Keratinocyte (primary cell): ENCODE results near the gene HS6ST3. TPM values are rescaled to one million over a fixed set of nuclear protein-coding genes. Genes with fewer than 3 reads are reported as not detected.

ENCODE experiments used
- DNase-seq: peaks from one replicate; pipeline ENCODE4 v3.0.0-alpha.2; 2011; ENCODE audit warnings: low read depth, missing footprints, low spot score
- FAIRE-seq: peaks from 2 replicates; lab custom pipeline; 2011; peaks lifted over from hg19 to GRCh38; lab: Jason Lieb, UNC
- H2AFZ ChIP-seq: 2 replicates; pipeline ENCODE4 v1.6.0; 2012; ENCODE audit warnings: low read length, control low read depth, inconsistent platforms; ENCODE audit not compliant: control insufficient read depth
- H3K27ac ChIP-seq: 2 replicates; pipeline ENCODE4 v1.5.1; 2011; ENCODE audit warnings: low read length; ENCODE audit not compliant: control insufficient read depth, insufficient read depth
- H3K27me3 ChIP-seq: 3 replicates; pipeline ENCODE4 v1.6.0; 2011; ENCODE audit warnings: low read length; ENCODE audit not compliant: control insufficient read depth, insufficient read depth; ENCODE audit errors: extremely low read depth
- H3K36me3 ChIP-seq, 2 experiments: 2 replicates in 1 of 2; 3 replicates in 1 of 2; pipeline ENCODE4 v1.5.1; 2011; ENCODE audit warnings: low read length in 2 of 2, mild to moderate bottlenecking in 1 of 2; ENCODE audit not compliant: control insufficient read depth in 2 of 2, insufficient read depth in 2 of 2; ENCODE audit errors: extremely low read depth in 1 of 2
- H3K4me1 ChIP-seq: 3 replicates; pipeline ENCODE4 v1.5.1; 2011; ENCODE audit warnings: low read length; ENCODE audit not compliant: control insufficient read depth, insufficient read depth; ENCODE audit errors: extremely low read depth
- H3K4me2 ChIP-seq: 3 replicates; pipeline ENCODE4 v1.6.0; 2011; ENCODE audit warnings: low read depth, low read length; ENCODE audit not compliant: control insufficient read depth, insufficient read depth; ENCODE audit errors: extremely low read depth
- H3K4me3 ChIP-seq, 3 experiments: fragments of 200-600 bp in 1 of 3; sonication (generic) in 1 of 3; 2 replicates in 2 of 3; 3 replicates in 1 of 3; pipeline ENCODE4 v1.5.1; 2011 to 2016; ENCODE audit warnings: low read length in 3 of 3, mild to moderate bottlenecking in 3 of 3, control low read depth in 2 of 3, inconsistent platforms in 1 of 3, low read depth in 1 of 3, mixed read lengths in 1 of 3, mixed run types in 1 of 3, moderate library complexity in 1 of 3; ENCODE audit not compliant: control insufficient read depth in 2 of 3, insufficient read depth in 2 of 3; ENCODE audit errors: extremely low read depth in 1 of 3
- H3K79me2 ChIP-seq: 2 replicates; pipeline ENCODE4 v1.6.0; 2012; ENCODE audit warnings: low read length; ENCODE audit not compliant: control insufficient read depth, insufficient read depth
- H3K9ac ChIP-seq: 3 replicates; pipeline ENCODE4 v1.6.0; 2011; ENCODE audit warnings: low read length; ENCODE audit not compliant: control insufficient read depth, insufficient read depth; ENCODE audit errors: extremely low read depth
- H3K9me1 ChIP-seq: 3 replicates; pipeline ENCODE4 v1.6.0; 2011; ENCODE audit warnings: low read length; ENCODE audit not compliant: control insufficient read depth, insufficient read depth; ENCODE audit errors: extremely low read depth
- H3K9me3 ChIP-seq: 2 replicates; pipeline ENCODE4 v1.5.1; 2012; ENCODE audit warnings: low read depth, low read length; ENCODE audit not compliant: control insufficient read depth
- H4K20me1 ChIP-seq: 3 replicates; pipeline ENCODE4 v1.6.0; 2011; ENCODE audit warnings: low read length; ENCODE audit not compliant: control insufficient read depth, insufficient read depth; ENCODE audit errors: extremely low read depth
- CTCF ChIP-seq, 3 experiments: IDR thresholded peaks in 1 of 3; conservative IDR thresholded peaks in 1 of 3; optimal IDR thresholded peaks in 1 of 3; 2 replicates in 2 of 3; 3 replicates in 1 of 3; pipeline versions ENCODE3 to v1.5.1; 2011; ENCODE audit warnings: low read length in 3 of 3, mild to moderate bottlenecking in 3 of 3, moderate library complexity in 2 of 3, control low read depth in 1 of 3, inconsistent platforms in 1 of 3; ENCODE audit not compliant: insufficient read depth in 2 of 3; ENCODE audit errors: extremely low read depth in 1 of 3
- EZH2 ChIP-seq: IDR thresholded peaks from one replicate; pipeline ENCODE4 v1.6.1; 2012; ENCODE audit warnings: inconsistent platforms, mild to moderate bottlenecking, low read length, moderate library complexity
- dilution Hi-C: fragments of 300-500 bp; cut with MboI; formaldehyde crosslinking; loops from one replicate; pipeline ENCODE4 v1.7.0; 2020; ENCODE audit warnings: low sequenced_read_pairs; ENCODE audit not compliant: extremely low pct_ligation_motif_present
- polyA plus RNA-seq, 5 experiments: library from polyadenylated mRNA; depleted of rRNA in 3 of 5; stranded (reverse) in 3 of 5; stranded (forward) in 1 of 5; unstranded in 1 of 5; fragments of >200 nt; gene quantifications; 1 replicate in 1 of 5; 2 replicates in 3 of 5; 3 replicates in 1 of 5; pipeline versions ENCODE4 v1.2.1 to v1.2.3, GENCODE V29; 2011 to 2012; ENCODE audit warnings: missing spikeins in 2 of 5, low read depth in 1 of 5, low replicate concordance in 1 of 5

HS6ST3 gene
- polyA plus RNA-seq, 1 donor (not counting 4 experiments of a cell fraction or from before 2014, with no cell fraction given) = 0.03 TPM

GRCh38 chr13:96792736-96793403 lies 703.0 kb downstream of the HS6ST3 start:
- dilution Hi-C loops = no loop called here
- H3K36me3 ChIP-seq = no peaks in the 10 kb centered on the region
- H3K9ac ChIP-seq = no peak overlapping the region
- H3K9me3 ChIP-seq = no peaks in the 10 kb centered on the region
- no peaks in the 10 kb centered on the region for H3K9me1 ChIP-seq
- TF ChIP-seq EZH2 (no peak), CTCF (optimal IDR thresholded peaks at IDR 0.05 in 1 of 3, IDR thresholded peaks at IDR 0.05 in 1 of 3, conservative IDR thresholded peaks at IDR 0.05 in 1 of 3; ENCODE audit: extremely low read depth in 1 of 3, insufficient read depth in 2 of 3, low read length in 3 of 3) (no peak)
- H3K4me1 ChIP-seq = no peaks in the 10 kb centered on the region
- DNase-seq = no peak
- no peak for FAIRE-seq
- H3K27me3 ChIP-seq = no peaks in the 10 kb centered on the region
- H3K27ac ChIP-seq = no peak overlapping the region
- no peak overlapping the region for H3K4me3 ChIP-seq
- H2AFZ ChIP-seq = no peak overlapping the region
- no peaks in the 10 kb centered on the region for H3K79me2 ChIP-seq
- H3K4me2 ChIP-seq = no peak overlapping the region
- H4K20me1 ChIP-seq = no peaks in the 10 kb centered on the region

GRCh38 chr13:96793404-96793755 lies 703.5 kb downstream of the HS6ST3 start:
- dilution Hi-C loops = no loop called here

More at GRCh38 chr13:96793404-96793755, 703.5 kb downstream of the HS6ST3 start:
- Histone ChIP-seq H3K4me3 (no peak overlapping the region), H2AFZ (no peak overlapping the region), H3K9me3 (no peaks in the 10 kb centered on the region), H3K9me1 (no peaks in the 10 kb centered on the region), H3K4me2 (no peak overlapping the region), H3K27me3 (no peaks in the 10 kb centered on the region), H3K27ac (no peak overlapping the region), H3K9ac (no peak overlapping the region), H3K79me2 (no peaks in the 10 kb centered on the region), H3K36me3 (no peaks in the 10 kb centered on the region), H4K20me1 (no peaks in the 10 kb centered on the region), H3K4me1 (no peaks in the 10 kb centered on the region)
- FAIRE-seq = no peak
- no peak for DNase-seq
- TF ChIP-seq CTCF (optimal IDR thresholded peaks at IDR 0.05 in 1 of 3, IDR thresholded peaks at IDR 0.05 in 1 of 3, conservative IDR thresholded peaks at IDR 0.05 in 1 of 3; ENCODE audit: extremely low read depth in 1 of 3, insufficient read depth in 2 of 3, low read length in 3 of 3) (no peak), EZH2 (no peak)
